PC-3 (cell line): Measurements from ENCODE around the gene CUL3. TPM values are rescaled to one million over a fixed set of nuclear protein-coding genes. Genes with fewer than 3 reads are reported as not detected.

Experiments used
- ATAC-seq: fragments of 200-7000 bp; cut with Tn5 transposase; 2 replicates; pipeline ENCODE4 v1.9.1; 2020; ENCODE audit warnings: mild to moderate bottlenecking, moderate library complexity
- BruUV-seq: library from RNA; stranded (reverse); fragments of 400-500 nt; replicated peaks from 2 replicates; lab custom pipeline; 2021; lab: Mats Ljungman, UMichigan
- CTCF ChIA-PET: fragments of 300-600 bp; sonication (Branson Sonifier 250); formaldehyde crosslinking; loops from one replicate; lab custom pipeline; 2022; ENCODE audit warnings: antibody characterized with exemption; lab: Charles Lee
- POLR2A ChIA-PET: fragments of 300-600 bp; sonication (Branson Sonifier 250); formaldehyde crosslinking; loops from one replicate; lab custom pipeline; 2022; ENCODE audit warnings: antibody characterized with exemption; ENCODE audit not compliant: unreplicated experiment; lab: Charles Lee
- DNase-seq: peaks from one replicate; pipeline ENCODE4 v3.0.0-alpha.2; 2015
- H2AFZ ChIP-seq: fragments of 300-600 bp; sonication (generic); 2 replicates; pipeline ENCODE4 v1.6.0; 2016; ENCODE audit warnings: antibody characterized with exemption, low read length
- H3F3A ChIP-seq: fragments of 300-600 bp; sonication (generic); one replicate; pipeline ENCODE4 v1.6.0; 2017; ENCODE audit warnings: antibody characterized with exemption, low read length, control low read depth, mild to moderate bottlenecking; ENCODE audit not compliant: unreplicated experiment
- H3K27ac ChIP-seq: fragments of 300-600 bp; sonication (generic); 2 replicates; pipeline ENCODE4 v1.5.1; 2016; ENCODE audit warnings: mild to moderate bottlenecking, low read length
- H3K27me3 ChIP-seq: fragments of 300-600 bp; sonication (generic); 2 replicates; pipeline ENCODE4 v1.6.1; 2016; ENCODE audit warnings: low read length, mixed read lengths
- H3K36me3 ChIP-seq: fragments of 300-600 bp; sonication (generic); 2 replicates; pipeline ENCODE4 v1.6.1; 2016; ENCODE audit warnings: low read depth, mixed run types, low read length, mixed read lengths
- H3K4me1 ChIP-seq: fragments of 300-600 bp; sonication (generic); 2 replicates; pipeline ENCODE4 v1.5.1; 2016; ENCODE audit warnings: low read length; ENCODE audit not compliant: insufficient read depth
- H3K4me2 ChIP-seq: fragments of 300-600 bp; sonication (generic); 2 replicates; pipeline ENCODE4 v1.6.0; 2016; ENCODE audit warnings: low read length
- H3K4me3 ChIP-seq: fragments of 300-600 bp; sonication (generic); 2 replicates; pipeline ENCODE4 v1.5.1; 2016; ENCODE audit warnings: mild to moderate bottlenecking, low read length, mixed read lengths
- H3K79me2 ChIP-seq: fragments of 300-600 bp; sonication (generic); 2 replicates; pipeline ENCODE4 v1.6.1; 2017; ENCODE audit warnings: low read length, mixed read lengths
- H3K9ac ChIP-seq: fragments of 300-600 bp; sonication (generic); 2 replicates; pipeline ENCODE4 v1.6.0; 2016; ENCODE audit warnings: mild to moderate bottlenecking, low read length
- H3K9me2 ChIP-seq: fragments of 300-600 bp; sonication (generic); replicated peaks from 2 replicates; pipeline ENCODE4 v1.6.1; 2016; ENCODE audit warnings: mixed run types, low read length, mixed read lengths
- H3K9me3 ChIP-seq: fragments of 300-600 bp; sonication (generic); 2 replicates; pipeline ENCODE4 v1.6.1; 2016; ENCODE audit warnings: low read length, mixed read lengths
- H4K20me1 ChIP-seq: fragments of 300-600 bp; sonication (generic); 2 replicates; pipeline ENCODE4 v1.6.1; 2016; ENCODE audit warnings: low read length, mixed read lengths
- CTCF ChIP-seq: fragments of 300-600 bp; sonication (generic); conservative IDR thresholded peaks from 2 replicates; pipeline ENCODE4 v1.5.1; 2017; ENCODE audit warnings: antibody characterized with exemption, low read depth, mild to moderate bottlenecking, low read length
- EZH2 ChIP-seq: fragments of 300-600 bp; sonication (generic); IDR thresholded peaks from one replicate; pipeline ENCODE4 v1.6.1; 2017; ENCODE audit warnings: antibody characterized with exemption, mild to moderate bottlenecking, low read length; ENCODE audit not compliant: unreplicated experiment
- EZH2phosphoT487 ChIP-seq: fragments of 300-600 bp; sonication (generic); IDR thresholded peaks from 2 replicates; pipeline ENCODE4 v1.6.1; 2018; ENCODE audit warnings: mild to moderate bottlenecking, antibody characterized with exemption, low read length, borderline replicate concordance
- intact Hi-C: fragments of 100-400 bp; cut with micrococcal nuclease; formaldehyde crosslinking; loops from 2 replicates; pipeline ENCODE4 v1.9.0; 2023
- total RNA-seq: library from RNA; depleted of rRNA; stranded (reverse); fragments of >200 nt; gene quantifications from 2 replicates; pipeline ENCODE4 v1.2.3, GENCODE V29; 2014

CUL3 gene
- total RNA-seq, 1 experiment from 2014 or later: 50.4 TPM

- ATAC-seq (no peak), DNase-seq (no peak)
- ChIA-PET POLR2A (no interaction called here), CTCF (no interaction called here)
- intact Hi-C loops: loop anchor here (5.0 kb wide), 1 partner anchor 472 kb away; no protein-coding TSS in a partner anchor
- Histone ChIP-seq H3K27me3 (no peaks in the 10 kb centered on the region), H3K4me2 (no peak overlapping the region), H3K36me3 (no peaks in the 10 kb centered on the region), H3K9me3 (no peaks in the 10 kb centered on the region), H3K27ac (no peak overlapping the region), H3K9ac (no peak overlapping the region), H2AFZ (no peak overlapping the region), H3K79me2 (no peaks in the 10 kb centered on the region), H4K20me1 (no peaks in the 10 kb centered on the region), H3F3A (no peaks in the 10 kb centered on the region), H3K4me3 (no peak overlapping the region), H3K9me2 (no peaks in the 10 kb centered on the region), H3K4me1 (no peaks in the 10 kb centered on the region)
- no TSS peak for BruUV-seq
- TF ChIP-seq CTCF (no peak), EZH2phosphoT487 (no peak), EZH2 (no peak)
These were observed 140.4 kb downstream of the CUL3 start for GRCh38 chr2:224444783-224445182.

GRCh38 chr2:224444021-224444420 lies 141.1 kb downstream of the CUL3 start:
- BruUV-seq: no TSS peak
- Histone ChIP-seq H3K4me2 (no peak overlapping the region), H3K36me3 (no peaks in the 10 kb centered on the region), H3K4me3 (no peak overlapping the region), H3F3A (no peaks in the 10 kb centered on the region), H3K9me3 (no peaks in the 10 kb centered on the region), H3K4me1 (no peaks in the 10 kb centered on the region), H3K27ac (no peak overlapping the region), H3K9ac (no peak overlapping the region), H3K79me2 (no peaks in the 10 kb centered on the region), H4K20me1 (no peaks in the 10 kb centered on the region), H3K9me2 (no peaks in the 10 kb centered on the region), H2AFZ (no peak overlapping the region), H3K27me3 (no peaks in the 10 kb centered on the region)
- ChIA-PET CTCF (no interaction called here), POLR2A (no interaction called here)
- no peak for TF ChIP-seq EZH2
- TF ChIP-seq EZH2phosphoT487: no peak
- TF ChIP-seq CTCF: no peak
- ATAC-seq (no peak), DNase-seq (no peak)
- intact Hi-C loops: no loop called here

- no TSS peak for BruUV-seq
- Histone ChIP-seq H3K27ac (no peak overlapping the region), H3F3A (no peaks in the 10 kb centered on the region), H2AFZ (peak overlapping the region; percentile 99), H4K20me1 (no peaks in the 10 kb centered on the region), H3K79me2 (no peaks in the 10 kb centered on the region), H3K9me3 (no peaks in the 10 kb centered on the region), H3K4me2 (peak overlapping the region; percentile 92), H3K36me3 (no peaks in the 10 kb centered on the region), H3K4me1 (peaks cover 3% of the 10 kb centered on the region), H3K27me3 (no peaks in the 10 kb centered on the region), H3K4me3 (peak overlapping the region; percentile 67), H3K9me2 (no peaks in the 10 kb centered on the region), H3K9ac (peak overlapping the region; percentile 54; the same call in 1 of the 2 replicates)
- intact Hi-C loops: no loop called here
- POLR2A ChIA-PET: interaction anchor here (0.7 kb wide), 1 partner anchor 33 kb away, joined by 3 read pairs; no protein-coding TSS in a partner anchor
- peak; percentile 23 for DNase-seq
- ATAC-seq: peak; percentile 69
- CTCF ChIA-PET: no interaction called here
- TF ChIP-seq CTCF (no peak), EZH2 (no peak), EZH2phosphoT487 (no peak)
These were observed 142.8 kb downstream of the CUL3 start for GRCh38 chr2:224442071-224442967.
